Body of pancreas (tissue), 4 donors: Measurements from ENCODE around the gene COL1A2.

ENCODE experiments used
- POLR2A ChIP-seq, 3 donors: fragments of 450-650 bp; IDR thresholded peaks; one replicate each; pipeline ENCODE4 v1.6.1; 2016; ENCODE audit warnings: antibody characterized with exemption in 3 of 3, mild to moderate bottlenecking in 2 of 3
- TF ChIP-seq, protein P1 (sequence below), 7 experiments: fragments of 450-650 bp in 4 of 7; fragments of 200-600 bp in 3 of 7; sonication (generic) in 3 of 7; IDR thresholded peaks; one replicate each; pipeline ENCODE4 v1.5.1; 2016 to 2019; ENCODE audit warnings: antibody characterized with exemption in 7 of 7

DNA sequence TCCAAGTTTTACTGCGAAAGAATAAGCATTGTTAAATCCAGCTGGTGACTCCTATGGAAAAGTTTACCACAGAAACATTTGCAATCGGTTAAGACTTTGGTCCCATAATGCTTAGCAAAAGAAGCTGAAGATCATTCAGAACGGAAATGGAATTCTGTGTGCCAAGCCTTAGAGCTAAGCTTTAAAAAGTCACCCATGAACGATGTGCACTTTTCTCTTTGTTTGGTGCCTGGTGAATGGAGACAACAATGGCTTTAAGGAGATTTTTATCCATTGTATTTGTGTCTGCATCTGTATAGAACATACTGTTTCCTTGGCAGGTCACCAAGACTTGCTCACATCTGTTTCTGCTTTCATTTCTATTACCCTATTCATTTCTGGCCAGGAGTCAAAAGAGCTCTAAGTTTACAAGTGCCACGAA lies 26.3 kb upstream of the COL1A2 start:
- TF ChIP-seq, protein P1, sequence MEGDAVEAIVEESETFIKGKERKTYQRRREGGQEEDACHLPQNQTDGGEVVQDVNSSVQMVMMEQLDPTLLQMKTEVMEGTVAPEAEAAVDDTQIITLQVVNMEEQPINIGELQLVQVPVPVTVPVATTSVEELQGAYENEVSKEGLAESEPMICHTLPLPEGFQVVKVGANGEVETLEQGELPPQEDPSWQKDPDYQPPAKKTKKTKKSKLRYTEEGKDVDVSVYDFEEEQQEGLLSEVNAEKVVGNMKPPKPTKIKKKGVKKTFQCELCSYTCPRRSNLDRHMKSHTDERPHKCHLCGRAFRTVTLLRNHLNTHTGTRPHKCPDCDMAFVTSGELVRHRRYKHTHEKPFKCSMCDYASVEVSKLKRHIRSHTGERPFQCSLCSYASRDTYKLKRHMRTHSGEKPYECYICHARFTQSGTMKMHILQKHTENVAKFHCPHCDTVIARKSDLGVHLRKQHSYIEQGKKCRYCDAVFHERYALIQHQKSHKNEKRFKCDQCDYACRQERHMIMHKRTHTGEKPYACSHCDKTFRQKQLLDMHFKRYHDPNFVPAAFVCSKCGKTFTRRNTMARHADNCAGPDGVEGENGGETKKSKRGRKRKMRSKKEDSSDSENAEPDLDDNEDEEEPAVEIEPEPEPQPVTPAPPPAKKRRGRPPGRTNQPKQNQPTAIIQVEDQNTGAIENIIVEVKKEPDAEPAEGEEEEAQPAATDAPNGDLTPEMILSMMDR (IDR thresholded peaks at IDR 0.05) = no peak
- no peak for TF ChIP-seq POLR2A (IDR thresholded peaks at IDR 0.05)
